SU-DHL-6 (cell line): ENCODE results near the gene IL37.

ENCODE experiments used
- EZH2phosphoT487 ChIP-seq: fragments of 200-600 bp; sonication (generic), shearing (Covaris generic); conservative IDR thresholded peaks from 2 replicates; pipeline ENCODE4 v1.6.1; 2018; ENCODE audit warnings: mild to moderate bottlenecking, antibody characterized with exemption, low read length, moderate library complexity, mixed read lengths
- TF ChIP-seq, protein P1 (sequence below): fragments of 200-600 bp; sonication (generic); IDR thresholded peaks from one replicate; pipeline ENCODE4 v1.5.1; 2017; ENCODE audit warnings: antibody characterized with exemption, mild to moderate bottlenecking, low read length, moderate library complexity; ENCODE audit not compliant: insufficient read depth, poor library complexity, severe bottlenecking

DNA sequence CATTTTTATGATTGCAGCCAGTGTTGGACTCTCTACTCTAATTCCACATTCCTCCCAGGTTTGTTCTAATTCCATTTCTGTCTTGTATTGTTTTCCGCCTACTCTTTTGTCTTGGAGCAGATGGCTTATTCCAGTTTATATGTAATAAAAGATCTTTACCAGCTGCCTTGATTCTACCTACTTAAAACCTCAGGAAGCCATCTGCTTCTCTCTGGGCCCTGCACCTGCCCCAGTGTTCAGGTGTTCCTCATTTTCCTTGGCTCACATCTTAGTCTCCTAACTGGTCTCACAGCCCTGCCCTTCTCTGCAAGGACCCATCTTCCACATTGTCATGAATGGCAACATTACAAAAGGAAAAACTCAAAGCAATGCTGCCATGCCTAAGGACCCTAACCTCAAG is 21.0 kb upstream of the IL37 start:
- TF ChIP-seq, protein P1, sequence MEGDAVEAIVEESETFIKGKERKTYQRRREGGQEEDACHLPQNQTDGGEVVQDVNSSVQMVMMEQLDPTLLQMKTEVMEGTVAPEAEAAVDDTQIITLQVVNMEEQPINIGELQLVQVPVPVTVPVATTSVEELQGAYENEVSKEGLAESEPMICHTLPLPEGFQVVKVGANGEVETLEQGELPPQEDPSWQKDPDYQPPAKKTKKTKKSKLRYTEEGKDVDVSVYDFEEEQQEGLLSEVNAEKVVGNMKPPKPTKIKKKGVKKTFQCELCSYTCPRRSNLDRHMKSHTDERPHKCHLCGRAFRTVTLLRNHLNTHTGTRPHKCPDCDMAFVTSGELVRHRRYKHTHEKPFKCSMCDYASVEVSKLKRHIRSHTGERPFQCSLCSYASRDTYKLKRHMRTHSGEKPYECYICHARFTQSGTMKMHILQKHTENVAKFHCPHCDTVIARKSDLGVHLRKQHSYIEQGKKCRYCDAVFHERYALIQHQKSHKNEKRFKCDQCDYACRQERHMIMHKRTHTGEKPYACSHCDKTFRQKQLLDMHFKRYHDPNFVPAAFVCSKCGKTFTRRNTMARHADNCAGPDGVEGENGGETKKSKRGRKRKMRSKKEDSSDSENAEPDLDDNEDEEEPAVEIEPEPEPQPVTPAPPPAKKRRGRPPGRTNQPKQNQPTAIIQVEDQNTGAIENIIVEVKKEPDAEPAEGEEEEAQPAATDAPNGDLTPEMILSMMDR = no peak
- no peak for TF ChIP-seq EZH2phosphoT487
